K562 (cell line): Measurements from ENCODE around the gene RASGEF1C. TPM values are rescaled to one million over a fixed set of nuclear protein-coding genes. Genes with fewer than 3 reads are reported as not detected.

Experiments
- BACH1 ChIP-seq: fragments of 200-800 bp; sonication (Bioruptor generic); IDR thresholded peaks from 2 replicates; pipeline ENCODE4 v1.6.1; 2016; ENCODE audit warnings: missing genetic modification characterization, missing compliant biosample characterization
- CLOCK ChIP-seq: fragments of 250-450 bp; sonication (Bioruptor Pico); IDR thresholded peaks from 2 replicates; pipeline ENCODE4 v1.4.0; 2020; ENCODE audit warnings: mild to moderate bottlenecking, moderate library complexity, borderline replicate concordance
- CTCFL ChIP-seq: IDR thresholded peaks from 2 replicates; pipeline ENCODE4 v1.6.1; 2011; ENCODE audit warnings: borderline replicate concordance, low read depth, mild to moderate bottlenecking, moderate library complexity, low read length; ENCODE audit not compliant: insufficient read depth, poor library complexity, severe bottlenecking
- FOXM1 ChIP-seq, 2 experiments: fragments of 450-650 bp in 1 of 2; sonication (generic) in 1 of 2; formaldehyde crosslinking in 1 of 2; IDR thresholded peaks; 2 replicates each; pipeline versions ENCODE4 v1.6.1 to v1.9.0; 2017 to 2022; ENCODE audit warnings: low read depth in 2 of 2, mild to moderate bottlenecking in 2 of 2, missing genetic modification reagents in 1 of 2, moderate library complexity in 1 of 2
- L3MBTL2 ChIP-seq: fragments of 450-650 bp; IDR thresholded peaks from 2 replicates; pipeline ENCODE4 v1.6.1; 2016; ENCODE audit warnings: mild to moderate bottlenecking, moderate library complexity
- MAFK ChIP-seq: IDR thresholded peaks from 2 replicates; pipeline ENCODE4 v1.6.1; 2011; ENCODE audit warnings: low read length, improper control_type of control experiment
- MEF2A ChIP-seq: IDR thresholded peaks from 2 replicates; pipeline ENCODE4 v1.6.1; 2011; ENCODE audit warnings: low read depth, mild to moderate bottlenecking, low read length, moderate library complexity; ENCODE audit not compliant: control insufficient read depth
- NFRKB ChIP-seq: fragments of 450-650 bp; IDR thresholded peaks from 2 replicates; pipeline ENCODE4 v1.6.1; 2016; ENCODE audit warnings: low read depth
- NONO ChIP-seq, 2 experiments: fragments of 200-400 bp in 1 of 2; fragments of 450-650 bp in 1 of 2; formaldehyde crosslinking in 1 of 2; IDR thresholded peaks; 2 replicates each; pipeline ENCODE4 v1.6.1; 2017; ENCODE audit warnings: low read depth in 2 of 2, mild to moderate bottlenecking in 2 of 2, moderate library complexity in 2 of 2, low read length in 1 of 2
- POLR3A ChIP-seq: IDR thresholded peaks from 2 replicates; pipeline ENCODE4 v1.6.1; 2011; ENCODE audit warnings: borderline replicate concordance, mild to moderate bottlenecking, moderate library complexity; ENCODE audit not compliant: insufficient read length, insufficient read depth; ENCODE audit errors: extremely low read depth
- SAP30 ChIP-seq: fragments of 200-600 bp; sonication (generic); IDR thresholded peaks from 2 replicates; pipeline ENCODE4 v1.6.1; 2012; ENCODE audit warnings: borderline replicate concordance, low read depth, mild to moderate bottlenecking, moderate library complexity, low read length, control low read depth, inconsistent platforms; ENCODE audit not compliant: insufficient read depth, poor library complexity, severe bottlenecking
- SIN3A ChIP-seq, 2 experiments: fragments of 150-350 bp in 1 of 2; IDR thresholded peaks; 2 replicates each; pipeline ENCODE4 v1.6.1; 2011 to 2016; ENCODE audit warnings: borderline replicate concordance in 2 of 2, low read depth in 2 of 2, low read length in 2 of 2, mild to moderate bottlenecking in 2 of 2, moderate library complexity in 2 of 2; ENCODE audit not compliant: control insufficient read depth in 1 of 2
- SRSF7 ChIP-seq: fragments of 200-400 bp; formaldehyde crosslinking; optimal IDR thresholded peaks from 2 replicates; pipeline ENCODE3; 2017; ENCODE audit warnings: mild to moderate bottlenecking, low read depth, low read length
- polyA plus RNA-seq, 8 experiments: library from polyadenylated mRNA; depleted of rRNA in 4 of 8; stranded (reverse) in 5 of 8; unstranded in 3 of 8; fragments of >200 nt; fragmentation: Nextera tagmentation in 2 of 8; fragmentation: Illumina TruSeq in 1 of 8; extraction: Ambion mirVana in 2 of 8; extraction: Trizol in 1 of 8; gene quantifications; 2 replicates each; pipeline versions ENCODE4 v1.2.1 to v1.2.3, GENCODE V29; 2011 to 2014; ENCODE audit warnings: inconsistent platforms in 1 of 8, missing spikeins in 1 of 8
- total RNA-seq, 7 experiments: library from RNA; depleted of rRNA in 6 of 7; stranded (reverse); fragments of >200 nt in 6 of 7; fragmentation: Illumina TruSeq in 2 of 7; extraction: Trizol in 2 of 7; gene quantifications; 2 replicates each; pipeline versions ENCODE4 v1.2.1 to v1.2.3, GENCODE V29; 2011 to 2021; ENCODE audit warnings: low replicate concordance in 1 of 7
- TF ChIP-seq, protein P1 (sequence below): fragments of 450-650 bp; IDR thresholded peaks from 2 replicates; pipeline ENCODE4 v1.6.1; 2014; ENCODE audit warnings: low read depth, mild to moderate bottlenecking, moderate library complexity, borderline replicate concordance
- TF ChIP-seq, protein P2 (sequence below): fragments of 250-450 bp; sonication (Bioruptor Pico); IDR thresholded peaks from 2 replicates; pipeline ENCODE4 v1.8.0; 2021; ENCODE audit warnings: moderate library complexity, mild to moderate bottlenecking, inconsistent platforms
- TF ChIP-seq, protein P3 (sequence below): fragments of 250-450 bp; sonication (Bioruptor Pico); IDR thresholded peaks from 2 replicates; pipeline ENCODE4 v1.9.0; 2021; ENCODE audit warnings: mild to moderate bottlenecking, inconsistent platforms

RASGEF1C gene
- total and polyA plus RNA-seq, 9 of the 15 experiments (the other 6 are each of a cell fraction or from before 2014, with no cell fraction given), result 0.04 to 1.1 (median 0.21) TPM; not detected in 4

DNA sequence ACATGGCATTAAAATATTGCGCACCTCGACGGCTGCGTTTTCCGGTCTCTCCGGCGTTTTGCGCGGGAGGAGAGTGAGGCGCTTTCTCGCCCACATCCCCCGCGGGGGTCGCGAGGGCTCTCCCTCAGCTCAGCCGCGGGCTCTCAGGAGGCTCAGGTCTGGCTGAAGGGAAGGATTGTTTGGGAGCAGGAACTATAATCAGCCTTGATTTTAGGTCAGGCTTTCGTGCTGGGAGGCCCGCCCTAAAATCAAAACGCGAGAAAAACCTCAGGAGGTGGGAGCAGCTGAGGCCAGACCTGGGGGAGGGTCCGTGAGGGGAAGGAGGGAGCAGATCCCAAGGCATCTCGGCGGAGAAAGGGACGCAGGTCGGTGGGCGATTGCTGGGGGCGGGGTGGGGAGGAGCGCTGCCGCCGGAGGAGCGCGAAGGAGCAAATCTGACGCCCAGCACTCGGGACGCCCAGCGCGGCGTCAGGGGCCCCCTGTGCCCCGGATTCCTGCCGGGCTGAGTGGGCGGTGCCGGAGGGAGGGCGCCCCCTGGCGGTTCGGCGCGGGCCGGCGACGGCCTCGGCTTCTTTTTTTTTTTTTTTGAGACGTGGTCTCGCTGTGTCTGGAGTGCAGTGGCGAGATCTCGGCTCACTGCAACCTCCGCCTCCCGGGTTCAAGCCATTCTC lies 118.8 kb downstream of the RASGEF1C start (continued):
- no peak for TF ChIP-seq FOXM1 (IDR thresholded peaks at IDR 0.05; ENCODE audit: low read depth)
- no peak for TF ChIP-seq FOXM1 (CRISPR knock-in tag; IDR thresholded peaks at IDR 0.05; ENCODE audit: low read depth)
- TF ChIP-seq MAFK, result no peak
- no peak for TF ChIP-seq CLOCK (CRISPR knock-in tag)
- no peak for TF ChIP-seq POLR3A
- no peak for TF ChIP-seq MEF2A
- TF ChIP-seq SAP30, result no peak
- TF ChIP-seq BACH1, result no peak
- TF ChIP-seq SIN3A (IDR thresholded peaks at IDR 0.05; ENCODE audit: borderline replicate concordance in 2 of 2, control insufficient read depth in 1 of 2, low read depth in 2 of 2, low read length in 2 of 2), result no peak
- TF ChIP-seq, protein P1, sequence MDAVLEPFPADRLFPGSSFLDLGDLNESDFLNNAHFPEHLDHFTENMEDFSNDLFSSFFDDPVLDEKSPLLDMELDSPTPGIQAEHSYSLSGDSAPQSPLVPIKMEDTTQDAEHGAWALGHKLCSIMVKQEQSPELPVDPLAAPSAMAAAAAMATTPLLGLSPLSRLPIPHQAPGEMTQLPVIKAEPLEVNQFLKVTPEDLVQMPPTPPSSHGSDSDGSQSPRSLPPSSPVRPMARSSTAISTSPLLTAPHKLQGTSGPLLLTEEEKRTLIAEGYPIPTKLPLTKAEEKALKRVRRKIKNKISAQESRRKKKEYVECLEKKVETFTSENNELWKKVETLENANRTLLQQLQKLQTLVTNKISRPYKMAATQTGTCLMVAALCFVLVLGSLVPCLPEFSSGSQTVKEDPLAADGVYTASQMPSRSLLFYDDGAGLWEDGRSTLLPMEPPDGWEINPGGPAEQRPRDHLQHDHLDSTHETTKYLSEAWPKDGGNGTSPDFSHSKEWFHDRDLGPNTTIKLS, result no peak
- TF ChIP-seq NFRKB, result no peak
- TF ChIP-seq, protein P2, sequence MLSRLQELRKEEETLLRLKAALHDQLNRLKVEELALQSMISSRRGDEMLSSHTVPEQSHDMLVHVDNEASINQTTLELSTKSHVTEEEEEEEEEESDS (CRISPR knock-in tag), result no peak
- TF ChIP-seq NONO (IDR thresholded peaks at IDR 0.05; ENCODE audit: low read depth in 2 of 2, low read length in 1 of 2), result no peak
- TF ChIP-seq, protein P3, sequence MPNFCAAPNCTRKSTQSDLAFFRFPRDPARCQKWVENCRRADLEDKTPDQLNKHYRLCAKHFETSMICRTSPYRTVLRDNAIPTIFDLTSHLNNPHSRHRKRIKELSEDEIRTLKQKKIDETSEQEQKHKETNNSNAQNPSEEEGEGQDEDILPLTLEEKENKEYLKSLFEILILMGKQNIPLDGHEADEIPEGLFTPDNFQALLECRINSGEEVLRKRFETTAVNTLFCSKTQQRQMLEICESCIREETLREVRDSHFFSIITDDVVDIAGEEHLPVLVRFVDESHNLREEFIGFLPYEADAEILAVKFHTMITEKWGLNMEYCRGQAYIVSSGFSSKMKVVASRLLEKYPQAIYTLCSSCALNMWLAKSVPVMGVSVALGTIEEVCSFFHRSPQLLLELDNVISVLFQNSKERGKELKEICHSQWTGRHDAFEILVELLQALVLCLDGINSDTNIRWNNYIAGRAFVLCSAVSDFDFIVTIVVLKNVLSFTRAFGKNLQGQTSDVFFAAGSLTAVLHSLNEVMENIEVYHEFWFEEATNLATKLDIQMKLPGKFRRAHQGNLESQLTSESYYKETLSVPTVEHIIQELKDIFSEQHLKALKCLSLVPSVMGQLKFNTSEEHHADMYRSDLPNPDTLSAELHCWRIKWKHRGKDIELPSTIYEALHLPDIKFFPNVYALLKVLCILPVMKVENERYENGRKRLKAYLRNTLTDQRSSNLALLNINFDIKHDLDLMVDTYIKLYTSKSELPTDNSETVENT (CRISPR knock-in tag), result no peak
- peak; percentile 47; the same call in 1 of the 2 replicates for TF ChIP-seq L3MBTL2
- peak; percentile 90 for TF ChIP-seq CTCFL
- no peak for TF ChIP-seq SRSF7
